Mesendoderm (in vitro differentiated cells): ENCODE results near the gene HSPA1B.

ENCODE experiments used
- DNase-seq: peaks from one replicate; pipeline ENCODE4 v3.0.0; 2013
- H2AK5ac ChIP-seq: 2 replicates; pipeline ENCODE4 v1.6.1; 2013; ENCODE audit warnings: low read length, inconsistent platforms
- H2BK120ac ChIP-seq: 2 replicates; pipeline ENCODE4 v1.6.1; 2013; ENCODE audit warnings: low read depth, mild to moderate bottlenecking, low read length, moderate library complexity, mixed read lengths
- H2BK15ac ChIP-seq: replicated peaks from 2 replicates; pipeline ENCODE4 v1.6.1; 2013; ENCODE audit warnings: low read depth, mild to moderate bottlenecking, moderate library complexity
- H2BK5ac ChIP-seq: 2 replicates; pipeline ENCODE4 v1.6.1; 2013; ENCODE audit warnings: low read length, inconsistent platforms
- H3K18ac ChIP-seq: 2 replicates; pipeline ENCODE4 v1.6.1; 2013; ENCODE audit warnings: mild to moderate bottlenecking, low read length, mixed read lengths
- H3K23ac ChIP-seq: one replicate; pipeline ENCODE4 v1.6.1; 2013; ENCODE audit warnings: low read length
- H3K27ac ChIP-seq: 2 replicates; pipeline ENCODE4 v1.5.1; 2013; ENCODE audit warnings: low read depth, mild to moderate bottlenecking, inconsistent platforms, low read length, moderate library complexity
- H3K27me3 ChIP-seq: 2 replicates; pipeline ENCODE4 v1.6.1; 2013; ENCODE audit warnings: low read length, control low read depth, mild to moderate bottlenecking, inconsistent platforms; ENCODE audit not compliant: insufficient read depth, poor library complexity
- H3K36me3 ChIP-seq: 2 replicates; pipeline ENCODE4 v1.6.1; 2013; ENCODE audit warnings: low read length, inconsistent platforms; ENCODE audit not compliant: control insufficient read depth, insufficient read depth
- H3K4ac ChIP-seq: one replicate; pipeline ENCODE4 v1.6.1; 2013; ENCODE audit warnings: low read depth, mild to moderate bottlenecking, low read length, moderate library complexity
- H3K4me1 ChIP-seq: 2 replicates; pipeline ENCODE4 v1.6.1; 2013; ENCODE audit warnings: low read depth, low read length, inconsistent platforms; ENCODE audit not compliant: control insufficient read depth
- H3K4me2 ChIP-seq: 2 replicates; pipeline ENCODE4 v1.6.1; 2013; ENCODE audit warnings: low read length
- H3K4me3 ChIP-seq: 2 replicates; pipeline ENCODE4 v1.5.1; 2013; ENCODE audit warnings: mild to moderate bottlenecking, low read length
- H3K56ac ChIP-seq: one replicate; pipeline ENCODE4 v1.6.1; 2013; ENCODE audit warnings: low read length
- H3K79me1 ChIP-seq: 2 replicates; pipeline ENCODE4 v1.6.1; 2013; ENCODE audit warnings: low read length, inconsistent platforms
- H3K79me2 ChIP-seq: 2 replicates; pipeline ENCODE4 v1.6.1; 2013; ENCODE audit warnings: mild to moderate bottlenecking, low read length; ENCODE audit not compliant: control insufficient read depth, insufficient read depth
- H3K9ac ChIP-seq: 2 replicates; pipeline ENCODE4 v1.6.1; 2013; ENCODE audit warnings: low read length, inconsistent platforms
- H4K5ac ChIP-seq: one replicate; pipeline ENCODE4 v1.6.1; 2013; ENCODE audit warnings: low read length
- H4K8ac ChIP-seq: one replicate; pipeline ENCODE4 v1.6.1; 2013; ENCODE audit warnings: low read depth, mild to moderate bottlenecking, control low read depth, low read length, moderate library complexity
- WGBS: extraction: QIAGEN DNeasy Blood & Tissue Kit; methylation state at CpG from one replicate; pipeline ENCODE4 v1.1.7; 2013; ENCODE audit warnings: low lambda C conversion rate, missing lambda C conversion rate; ENCODE audit not compliant: insufficient coverage; ENCODE audit errors: extremely low coverage; 5-methylcytosine and 5-hydroxymethylcytosine counted together

The HSPA1B gene

DNA sequence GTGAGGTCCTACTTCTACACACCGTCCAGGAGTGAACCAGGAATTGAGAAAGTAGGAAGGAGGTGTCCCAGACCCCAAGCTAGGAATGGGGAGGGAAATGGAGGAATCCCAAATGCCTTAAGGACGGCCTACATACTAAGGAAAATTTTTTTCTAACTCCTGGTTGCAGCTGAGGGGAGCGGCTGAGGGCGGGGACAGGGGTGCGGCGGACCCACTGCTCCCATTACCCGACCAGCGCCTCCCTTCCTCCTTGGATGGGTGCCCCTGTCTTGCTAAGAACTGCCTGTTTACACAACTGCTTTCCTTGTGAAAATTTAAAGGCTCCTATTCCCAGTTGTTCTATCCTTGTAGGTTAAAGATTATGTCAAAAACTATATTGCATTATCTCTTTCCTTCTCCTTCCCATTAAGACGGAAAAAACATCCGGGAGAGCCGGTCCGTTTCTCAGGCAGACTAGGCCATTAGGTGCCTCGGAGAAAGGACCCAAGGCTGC, 699 bp upstream of the HSPA1B start:
- Histone ChIP-seq H4K5ac (peak overlapping the region; percentile 47), H3K4ac (no peak overlapping the region), H3K27me3 (no peaks in the 10 kb centered on the region), H3K4me1 (peaks cover 7% of the 10 kb centered on the region), H2AK5ac (peak overlapping the region; percentile 90), H3K4me2 (peak overlapping the region; percentile 64), H3K79me2 (peaks cover 12% of the 10 kb centered on the region), H3K79me1 (peaks cover 2% of the 10 kb centered on the region), H4K8ac (no peak overlapping the region), H3K36me3 (no peaks in the 10 kb centered on the region), H3K56ac (peak overlapping the region; percentile 76), H2BK120ac (no peak overlapping the region), H3K4me3 (no peak overlapping the region), H3K18ac (peak overlapping the region; percentile 42), H2BK5ac (peak overlapping the region; percentile 77), H3K27ac (peak overlapping the region; percentile 84), H3K9ac (peak overlapping the region; percentile 85), H3K23ac (no peak overlapping the region), H2BK15ac (no peak overlapping the region)
- DNase-seq = no peak
- WGBS = no CpG with 5 or more reads among the region's 13 CpGs

DNA sequence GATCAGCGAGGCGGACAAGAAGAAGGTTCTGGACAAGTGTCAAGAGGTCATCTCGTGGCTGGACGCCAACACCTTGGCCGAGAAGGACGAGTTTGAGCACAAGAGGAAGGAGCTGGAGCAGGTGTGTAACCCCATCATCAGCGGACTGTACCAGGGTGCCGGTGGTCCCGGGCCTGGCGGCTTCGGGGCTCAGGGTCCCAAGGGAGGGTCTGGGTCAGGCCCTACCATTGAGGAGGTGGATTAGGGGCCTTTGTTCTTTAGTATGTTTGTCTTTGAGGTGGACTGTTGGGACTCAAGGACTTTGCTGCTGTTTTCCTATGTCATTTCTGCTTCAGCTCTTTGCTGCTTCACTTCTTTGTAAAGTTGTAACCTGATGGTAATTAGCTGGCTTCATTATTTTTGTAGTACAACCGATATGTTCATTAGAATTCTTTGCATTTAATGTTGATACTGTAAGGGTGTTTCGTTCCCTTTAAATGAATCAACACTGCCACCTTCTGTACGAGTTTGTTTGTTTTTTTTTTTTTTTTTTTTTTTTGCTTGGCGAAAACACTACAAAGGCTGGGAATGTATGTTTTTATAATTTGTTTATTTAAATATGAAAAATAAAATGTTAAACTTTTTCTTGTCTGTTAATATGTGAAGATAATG, 2.2 kb downstream of the HSPA1B start:
- Histone ChIP-seq H3K23ac (no peak overlapping the region), H3K79me2 (peaks cover 13% of the 10 kb centered on the region), H3K36me3 (no peaks in the 10 kb centered on the region), H3K18ac (no peak overlapping the region), H3K27ac (no peak overlapping the region), H3K4me3 (peak overlapping the region; percentile 83), H3K4me2 (peak overlapping the region; percentile 92), H3K4ac (no peak overlapping the region), H2BK120ac (no peak overlapping the region), H3K79me1 (peaks cover 2% of the 10 kb centered on the region), H3K27me3 (no peaks in the 10 kb centered on the region), H2AK5ac (no peak overlapping the region), H3K56ac (peak overlapping the region; percentile 81), H2BK5ac (no peak overlapping the region), H2BK15ac (no peak overlapping the region), H3K4me1 (peaks cover 7% of the 10 kb centered on the region), H4K8ac (no peak overlapping the region), H3K9ac (peak overlapping the region; percentile 92), H4K5ac (no peak overlapping the region)
- WGBS = no CpG with 5 or more reads among the region's 15 CpGs
- DNase-seq = no peak

DNA sequence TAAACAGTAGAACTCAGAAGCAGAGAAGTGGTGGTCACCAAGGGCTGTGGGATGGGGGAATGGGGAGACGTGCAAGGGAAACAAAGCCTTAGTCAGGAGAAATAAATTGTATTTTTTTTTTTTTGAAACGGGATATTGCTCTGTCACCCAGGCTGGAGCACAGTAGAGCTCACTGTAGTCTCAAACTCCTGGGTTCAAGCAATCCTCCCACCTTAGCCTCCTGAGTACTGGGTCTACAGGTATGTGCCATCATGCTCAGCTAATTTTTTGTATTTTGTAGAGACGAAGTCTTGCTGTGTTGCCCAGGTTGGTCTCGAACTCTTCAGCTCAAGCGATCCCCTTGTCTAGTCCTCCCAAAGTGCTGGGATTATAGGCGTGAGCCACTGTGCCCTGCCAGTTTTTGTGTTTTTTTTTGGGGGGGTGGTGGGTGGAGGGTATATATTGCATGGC, 3.4 kb downstream of the HSPA1B start:
- Histone ChIP-seq H3K56ac (peak overlapping the region; percentile 89), H3K79me2 (peaks cover 24% of the 10 kb centered on the region), H3K18ac (no peak overlapping the region), H3K27ac (no peak overlapping the region), H3K23ac (no peak overlapping the region), H3K4me2 (peak overlapping the region; percentile 23), H2BK5ac (no peak overlapping the region), H3K36me3 (no peaks in the 10 kb centered on the region), H2BK15ac (no peak overlapping the region), H2AK5ac (no peak overlapping the region), H3K4me3 (peak overlapping the region; percentile 32), H4K8ac (no peak overlapping the region), H3K4ac (no peak overlapping the region), H3K4me1 (peaks cover 2% of the 10 kb centered on the region), H3K9ac (peak overlapping the region; percentile 92), H3K27me3 (no peaks in the 10 kb centered on the region), H3K79me1 (peaks cover 2% of the 10 kb centered on the region), H4K5ac (no peak overlapping the region), H2BK120ac (no peak overlapping the region)
- DNase-seq = no peak
- no CpG with 5 or more reads among the region's 6 CpGs for WGBS

GRCh38 chr6:31831350-31832215, 4.0 kb downstream of the HSPA1B start:
- peaks cover under 1% of the 10 kb centered on the region for H3K4me1 ChIP-seq
- H3K27me3 ChIP-seq = no peaks in the 10 kb centered on the region
- H4K8ac ChIP-seq = no peak overlapping the region
- H3K79me1 ChIP-seq = peaks cover 2% of the 10 kb centered on the region
- H3K27ac ChIP-seq = no peak overlapping the region
- no peak overlapping the region for H2BK120ac ChIP-seq
- no peak overlapping the region for H3K18ac ChIP-seq
- peak overlapping the region; percentile 17 for H3K56ac ChIP-seq
- no CpG with 5 or more reads among the region's 15 CpGs for WGBS
- H3K4me2 ChIP-seq = no peak overlapping the region
- no peak overlapping the region for H2BK5ac ChIP-seq
- peak overlapping the region; percentile 92 for H3K9ac ChIP-seq
- H3K36me3 ChIP-seq = peaks cover 1% of the 10 kb centered on the region
- H4K5ac ChIP-seq = no peak overlapping the region
- H3K4ac ChIP-seq = no peak overlapping the region
- no peak overlapping the region for H3K23ac ChIP-seq
- peaks cover 31% of the 10 kb centered on the region for H3K79me2 ChIP-seq
- no peak overlapping the region for H2AK5ac ChIP-seq
- H2BK15ac ChIP-seq = no peak overlapping the region
- H3K4me3 ChIP-seq = no peak overlapping the region
- no peak for DNase-seq

- Histone ChIP-seq H3K79me1 (peaks cover 11% of the 10 kb centered on the region), H3K18ac (peak overlapping the region; percentile 78), H4K5ac (no peak overlapping the region), H2AK5ac (peak overlapping the region; percentile 95), H3K36me3 (peaks cover 21% of the 10 kb centered on the region), H4K8ac (no peak overlapping the region), H3K79me2 (peaks cover 57% of the 10 kb centered on the region), H3K4ac (peak overlapping the region; percentile 98), H3K27me3 (no peaks in the 10 kb centered on the region), H3K4me3 (peak overlapping the region; percentile 100), H3K9ac (peak overlapping the region; percentile 100), H2BK120ac (peak overlapping the region; percentile 30), H3K56ac (peak overlapping the region; percentile 100), H3K23ac (peak overlapping the region; percentile 100), H3K4me2 (peak overlapping the region; percentile 93), H3K4me1 (no peaks in the 10 kb centered on the region), H2BK15ac (no peak overlapping the region), H3K27ac (peak overlapping the region; percentile 91), H2BK5ac (peak overlapping the region; percentile 97)
- no CpG with 5 or more reads among the region's 59 CpGs for WGBS
- DNase-seq = peak; percentile 92
Measured at GRCh38 chr6:31834367-31835250, 7.1 kb downstream of the HSPA1B start.
